ENCODE measurements around the gene SCEL. TPM values are rescaled to one million over a fixed set of nuclear protein-coding genes. Genes with fewer than 3 reads are reported as not detected.

The SCEL gene
- total and polyA plus RNA-seq, 2 donors (not counting 3 experiments of a cell fraction or from before 2014, with no cell fraction given), result not detected

DNA sequence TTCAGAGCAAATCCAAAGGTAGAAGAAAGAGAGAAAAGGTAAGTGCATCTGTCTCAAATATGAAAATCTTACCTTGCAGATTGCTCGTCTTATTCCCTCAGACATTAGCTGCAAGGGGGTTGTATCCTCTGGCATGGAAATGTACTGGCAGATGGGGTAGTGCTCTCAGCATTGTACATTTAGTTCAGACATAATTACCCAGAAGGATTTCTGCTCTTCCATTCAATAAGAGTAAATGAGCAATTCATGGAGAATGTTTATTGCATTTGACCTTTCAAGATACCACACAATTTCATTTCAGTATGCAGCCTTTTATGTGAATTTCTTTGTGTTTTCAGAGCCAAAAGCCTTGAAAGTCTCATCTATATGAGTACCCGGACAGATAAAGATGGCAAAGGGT, 63.8 kb downstream of the SCEL start:
- ChIA-PET CTCF (interaction anchor here (0.6 kb wide), 1 partner anchor 121 kb away, joined by 6 read pairs; no protein-coding TSS in a partner anchor), POLR2A (no interaction called here)
- Histone ChIP-seq H3K4me1 (ENCODE audit: control insufficient read depth, extremely low read depth, insufficient read depth, low read length) (no peaks in the 10 kb centered on the region), H2AFZ (ENCODE audit: low read depth, low read length) (no peak overlapping the region), H3K27ac (ENCODE audit: insufficient read depth, low read depth, low read length) (no peak overlapping the region), H3K4me3 (replicated peaks in 1 of 3; ENCODE audit: insufficient read depth in 1 of 3, low read depth in 1 of 3, low read length in 3 of 3) (no peak overlapping the region), H3K79me2 (ENCODE audit: control insufficient read depth, insufficient read depth, low read length) (no peaks in the 10 kb centered on the region), H3K27me3 (ENCODE audit: control insufficient read depth in 2 of 2, insufficient read depth in 2 of 2, low read length in 2 of 2) (peaks cover 0 to 1% of the 10 kb centered on the region in 2 experiments), H3K36me3 (ENCODE audit: control insufficient read depth in 2 of 2, extremely low read depth in 1 of 2, insufficient read depth in 2 of 2, low read length in 2 of 2) (no peaks in the 10 kb centered on the region), H3K9me1 (replicated peaks; ENCODE audit: control insufficient read depth, extremely low read depth, insufficient read depth, low read length) (no peaks in the 10 kb centered on the region), H3K9ac (replicated peaks; ENCODE audit: extremely low read depth, insufficient read depth, low read length) (no peak overlapping the region), H3K4me2 (ENCODE audit: insufficient read depth, low read length) (no peak overlapping the region), H3K9me3 (replicated peaks; ENCODE audit: control insufficient read depth, insufficient read depth, low read length) (no peaks in the 10 kb centered on the region), H4K20me1 (replicated peaks; ENCODE audit: control insufficient read depth, extremely low read depth, insufficient read depth, low read length) (no peaks in the 10 kb centered on the region)
- DNase-seq (ENCODE audit: low read depth, low spot score) (no peak), FAIRE-seq (no peak)
- TF ChIP-seq MYC (IDR thresholded peaks at IDR 0.05; ENCODE audit: low read depth, low read length), result no peak
- no peak for TF ChIP-seq POLR2AphosphoS5 (IDR thresholded peaks at IDR 0.05; ENCODE audit: insufficient read depth, low read depth, low read length)
- no peak for TF ChIP-seq POLR2A (IDR thresholded peaks at IDR 0.05; ENCODE audit: low read depth, low read length)
- no peak for TF ChIP-seq JUN (IDR thresholded peaks at IDR 0.05; ENCODE audit: borderline replicate concordance, insufficient read depth, insufficient read length, low read depth)
- no peak for TF ChIP-seq MAX (IDR thresholded peaks at IDR 0.05; ENCODE audit: insufficient read depth, insufficient read length)
- no peak for TF ChIP-seq EZH2 (IDR thresholded peaks at IDR 0.05; ENCODE audit: borderline replicate concordance, low read depth, low read length, severe bottlenecking)
- TF ChIP-seq GATA2 (IDR thresholded peaks at IDR 0.05; ENCODE audit: insufficient read depth, insufficient read length, low read depth, low read length), result no peak
- TF ChIP-seq CTCF (IDR thresholded peaks at IDR 0.05; ENCODE audit: extremely low read depth in 1 of 2, insufficient read depth in 1 of 2, low read depth in 1 of 2, low read length in 2 of 2), result no peak
- no peak for TF ChIP-seq FOS (IDR thresholded peaks at IDR 0.05; ENCODE audit: borderline replicate concordance, insufficient read depth, low read length)
- intact Hi-C loops (cut with micrococcal nuclease) (no loop called here), dilution Hi-C loops (cut with MboI; ENCODE audit: extremely low pct_ligation_motif_present, low sequenced_read_pairs) (no loop called here)
- no TSS peak for BruUV-seq (replicated peaks)

Data from endothelial cell of umbilical vein (primary cell).